Measurements from ENCODE around the gene SYPL1.

Gene SYPL1

GRCh38 chr7:106092204-106092603 is 19.9 kb downstream of the SYPL1 start:
- no peak for DNase-seq (ENCODE audit: low read depth, low spot score)

GRCh38 chr7:106089647-106090046 is 22.5 kb downstream of the SYPL1 start:
- no peak for DNase-seq (ENCODE audit: low read depth, low spot score)

DNA sequence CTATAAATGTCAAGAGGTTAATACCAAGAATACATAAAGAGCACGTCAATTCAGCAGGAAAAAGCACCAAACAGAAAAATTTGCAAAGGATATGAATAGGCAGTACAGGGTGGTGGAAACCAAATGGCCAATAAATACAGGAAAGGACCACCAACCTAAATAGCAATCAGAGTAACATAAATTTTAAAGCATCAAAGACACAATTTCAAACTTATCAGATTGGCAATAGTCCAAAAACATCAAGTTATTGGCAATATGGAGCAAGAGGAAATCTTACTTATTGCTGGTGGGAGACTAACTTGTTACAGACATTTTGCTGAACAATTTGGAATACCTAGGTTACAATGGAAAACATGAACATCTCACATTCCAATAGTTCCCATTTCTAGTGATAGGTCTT is 24.1 kb downstream of the SYPL1 start:
- DNase-seq (ENCODE audit: low read depth, low spot score): no peak

DNA sequence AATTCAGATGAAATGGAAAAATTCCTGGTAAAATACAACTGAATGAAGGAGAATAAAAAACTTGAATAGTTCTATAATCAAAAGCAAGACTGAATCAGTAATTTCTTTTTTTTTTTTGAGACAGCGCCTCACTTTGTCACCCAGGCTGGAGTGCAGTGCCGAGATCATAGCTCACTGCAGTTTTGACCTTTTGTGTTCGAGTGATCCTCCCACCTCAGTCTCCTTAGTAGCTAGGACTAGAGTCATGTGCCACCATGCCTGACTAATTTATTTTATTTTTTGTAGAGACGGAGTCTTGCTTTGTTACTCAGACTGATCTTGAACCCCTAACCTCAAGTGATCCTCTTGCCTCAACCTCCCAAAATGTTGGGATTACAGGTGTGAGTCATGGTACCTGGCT is 26.1 kb downstream of the SYPL1 start:
- DNase-seq (ENCODE audit: low read depth, low spot score): no peak

GRCh38 chr7:106085015-106085414 is 27.1 kb downstream of the SYPL1 start:
- no peak for DNase-seq (ENCODE audit: low read depth, low spot score)

DNA sequence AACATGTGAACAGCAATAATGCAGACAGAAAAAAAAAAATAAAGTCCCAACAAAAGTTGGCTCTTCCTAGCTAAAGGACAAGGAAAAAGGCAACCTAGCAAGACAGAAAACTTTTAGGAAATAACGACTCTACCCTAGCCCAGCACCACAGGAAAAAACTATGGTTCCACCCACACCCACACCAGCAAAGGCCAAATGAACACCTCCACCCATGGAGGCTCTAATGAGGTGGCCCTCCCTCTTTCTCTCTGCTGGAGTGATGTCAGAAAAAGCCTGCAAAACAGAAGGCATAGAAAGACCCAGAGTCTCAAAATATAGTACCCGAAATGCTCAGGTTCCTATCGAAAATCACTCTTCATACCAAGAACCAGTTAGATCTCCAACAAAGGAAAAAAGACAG is 28.4 kb downstream of the SYPL1 start:
- DNase-seq (ENCODE audit: low read depth, low spot score): no peak

DNA sequence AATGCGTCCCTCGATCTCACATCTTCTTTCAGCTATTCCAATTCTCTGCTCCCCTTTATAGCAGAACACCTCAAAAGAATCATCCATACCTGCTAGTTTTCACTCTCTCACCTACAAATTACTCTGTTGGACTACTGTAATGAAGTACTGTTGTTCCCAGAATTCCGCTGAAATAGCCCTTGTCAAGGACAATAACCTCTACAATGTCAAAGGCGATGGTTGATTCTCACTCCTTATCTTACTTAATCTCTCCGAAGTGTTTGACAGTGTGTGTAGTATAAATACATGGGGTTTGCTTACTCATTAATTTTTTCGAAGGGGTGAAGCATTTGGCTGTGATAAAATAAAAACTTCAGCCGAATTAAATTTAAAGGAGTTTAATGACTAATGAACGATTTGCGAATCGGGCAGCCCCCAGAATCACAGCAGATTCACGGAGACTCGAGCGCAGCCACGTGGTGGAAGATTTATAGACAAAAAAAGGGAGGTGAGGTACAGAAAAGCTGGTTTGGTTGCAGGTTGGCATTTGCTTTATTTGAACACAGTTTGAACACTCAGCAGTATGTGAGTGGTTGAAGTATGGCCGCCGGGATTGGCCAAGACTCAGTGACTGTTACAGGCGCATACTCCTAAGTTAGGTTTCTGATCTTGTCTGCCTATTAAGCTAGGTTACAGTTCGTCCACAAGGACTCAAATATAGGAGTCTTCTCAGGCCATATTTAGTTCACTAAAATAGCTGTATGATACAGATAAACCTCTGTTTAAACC is 29.8 kb downstream of the SYPL1 start:
- no peak for DNase-seq (ENCODE audit: low read depth, low spot score)

- no peak for DNase-seq (ENCODE audit: low read depth, low spot score)
Measured at GRCh38 chr7:106080300-106080987, 31.7 kb downstream of the SYPL1 start.

DNA sequence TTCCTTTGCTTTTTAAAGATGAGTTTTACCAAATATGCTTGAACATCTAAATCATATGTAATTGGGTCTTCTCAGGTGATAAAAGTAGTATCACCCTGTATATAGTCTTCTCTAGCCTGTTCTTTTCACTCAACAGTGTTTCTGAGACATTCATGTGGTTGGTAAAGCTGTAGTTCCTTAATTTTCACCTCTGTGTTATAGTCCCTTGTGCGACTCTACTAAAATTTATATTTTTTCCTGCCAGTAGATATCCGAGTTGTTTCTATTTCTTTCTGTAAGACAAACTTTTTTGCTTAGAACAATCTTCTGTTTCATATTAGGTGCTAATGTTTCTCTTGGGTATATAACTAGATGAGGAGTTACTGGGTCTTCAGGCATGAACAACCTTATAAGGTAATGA is 35.6 kb downstream of the SYPL1 start:
- DNase-seq (ENCODE audit: low read depth, low spot score): no peak

DNA sequence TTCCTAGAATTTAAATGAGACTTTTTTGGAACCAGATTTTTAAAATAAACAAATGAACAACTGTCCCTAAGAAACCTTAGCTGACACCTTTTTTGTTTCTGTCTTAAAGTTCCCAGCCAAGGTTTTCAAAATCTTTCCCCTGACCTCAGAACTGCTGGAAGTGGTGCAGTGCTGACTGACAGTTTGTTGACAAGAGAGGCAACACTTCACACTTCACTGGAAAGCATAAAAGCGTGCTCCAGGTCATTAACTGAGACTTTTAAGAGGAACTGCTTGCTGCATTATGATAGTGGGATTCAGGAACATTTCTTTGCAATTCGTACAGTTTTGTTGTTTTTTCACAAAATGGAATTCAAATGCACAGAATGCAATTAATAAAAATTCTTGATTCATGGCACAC is 36.2 kb downstream of the SYPL1 start:
- DNase-seq (ENCODE audit: low read depth, low spot score): no peak

GRCh38 chr7:106074257-106074656 is 37.9 kb downstream of the SYPL1 start:
- no peak for DNase-seq (ENCODE audit: low read depth, low spot score)

DNA sequence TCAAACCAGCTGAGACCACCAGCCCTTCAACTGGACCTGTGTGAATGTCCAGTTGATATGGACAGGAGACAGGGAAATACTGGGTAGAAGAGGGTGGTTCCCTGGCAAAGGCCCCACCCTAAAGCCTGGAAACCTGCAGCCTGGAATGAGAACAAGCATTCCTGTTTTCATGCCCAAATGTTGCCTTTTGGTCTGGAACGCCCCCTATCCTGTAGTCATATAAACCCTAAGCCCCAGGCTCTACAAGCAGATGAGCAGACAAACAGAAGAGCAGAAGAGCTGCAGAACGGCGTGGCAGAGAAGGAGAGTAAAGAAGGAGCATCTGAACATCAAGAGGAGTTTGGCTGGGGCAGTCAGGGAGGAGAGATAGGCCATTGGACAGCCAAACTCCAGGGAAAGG is 38.4 kb downstream of the SYPL1 start:
- no peak for DNase-seq (ENCODE audit: low read depth, low spot score)

GRCh38 chr7:106072715-106073091 is 39.4 kb downstream of the SYPL1 start:
- no peak for DNase-seq (ENCODE audit: low read depth, low spot score)

GRCh38 chr7:106071999-106072714 is 40.0 kb downstream of the SYPL1 start:
- DNase-seq (ENCODE audit: low read depth, low spot score): no peak

DNA sequence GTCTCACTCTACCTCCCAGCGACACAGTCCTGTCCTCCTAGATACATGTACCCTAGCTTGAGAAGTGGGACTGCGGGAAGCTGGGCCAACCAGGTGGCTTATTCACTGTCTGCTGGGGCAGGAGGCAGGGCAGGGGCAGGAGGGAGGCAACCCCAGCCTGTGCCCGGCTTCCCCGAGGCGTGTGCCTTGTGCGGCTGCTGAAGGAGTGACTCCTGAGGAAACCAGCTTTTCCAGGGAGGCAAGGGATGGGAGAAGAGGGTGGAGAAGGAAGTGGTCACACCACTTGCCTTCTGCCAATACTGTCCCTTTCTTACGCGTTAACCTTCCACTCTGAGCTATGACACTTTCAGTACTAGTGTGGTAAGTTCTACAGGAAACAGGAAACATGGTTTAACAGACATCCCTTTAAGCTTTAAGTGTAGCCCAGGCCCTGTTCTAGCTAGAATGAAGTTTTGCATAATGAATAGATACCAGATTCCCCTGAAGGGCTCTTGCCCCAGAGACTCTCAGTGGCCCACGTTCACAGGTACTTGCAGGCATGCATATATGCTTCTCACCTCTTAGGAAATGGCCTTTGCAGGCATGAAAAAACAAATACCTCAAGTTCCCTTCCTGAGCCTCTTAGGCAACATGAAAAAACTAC is 40.6 kb downstream of the SYPL1 start:
- no peak for DNase-seq (ENCODE audit: low read depth, low spot score)

DNA sequence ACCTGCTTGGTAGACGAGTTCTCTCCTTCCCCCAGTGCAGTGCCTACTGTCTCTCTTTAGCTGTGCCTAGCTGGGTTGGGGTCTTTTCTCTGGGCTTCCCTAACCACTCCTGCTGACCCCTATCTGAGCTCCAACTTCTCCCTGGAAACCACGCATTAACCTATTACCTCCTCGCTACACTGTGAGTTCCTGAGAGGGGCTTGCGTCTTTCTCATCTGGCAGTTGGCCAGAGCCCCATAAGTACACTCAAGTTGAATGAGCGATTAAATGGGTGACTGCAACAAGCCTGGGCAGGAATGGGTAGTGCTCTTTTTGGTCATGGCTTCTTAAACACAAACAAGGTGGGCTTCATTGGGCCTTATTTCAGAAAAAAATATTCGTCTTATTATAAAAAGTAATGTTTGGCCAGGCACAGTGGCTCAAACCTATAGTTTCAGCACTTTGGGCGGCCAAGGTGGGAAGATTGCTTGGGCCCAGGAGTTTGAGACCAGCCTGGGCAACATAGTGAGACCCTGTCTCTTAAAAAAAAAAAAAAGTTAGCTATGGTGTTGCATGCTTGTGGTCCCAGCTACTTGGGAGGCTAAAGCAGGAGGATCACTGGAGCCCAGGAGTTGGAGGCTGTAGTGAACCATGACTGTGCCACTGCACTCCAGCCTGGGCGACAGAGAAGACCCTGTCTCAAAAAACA is 41.4 kb downstream of the SYPL1 start:
- no peak for DNase-seq (ENCODE audit: low read depth, low spot score)

- no peak for DNase-seq (ENCODE audit: low read depth, low spot score)
Measured at GRCh38 chr7:106070201-106070551, 41.9 kb downstream of the SYPL1 start.

DNA sequence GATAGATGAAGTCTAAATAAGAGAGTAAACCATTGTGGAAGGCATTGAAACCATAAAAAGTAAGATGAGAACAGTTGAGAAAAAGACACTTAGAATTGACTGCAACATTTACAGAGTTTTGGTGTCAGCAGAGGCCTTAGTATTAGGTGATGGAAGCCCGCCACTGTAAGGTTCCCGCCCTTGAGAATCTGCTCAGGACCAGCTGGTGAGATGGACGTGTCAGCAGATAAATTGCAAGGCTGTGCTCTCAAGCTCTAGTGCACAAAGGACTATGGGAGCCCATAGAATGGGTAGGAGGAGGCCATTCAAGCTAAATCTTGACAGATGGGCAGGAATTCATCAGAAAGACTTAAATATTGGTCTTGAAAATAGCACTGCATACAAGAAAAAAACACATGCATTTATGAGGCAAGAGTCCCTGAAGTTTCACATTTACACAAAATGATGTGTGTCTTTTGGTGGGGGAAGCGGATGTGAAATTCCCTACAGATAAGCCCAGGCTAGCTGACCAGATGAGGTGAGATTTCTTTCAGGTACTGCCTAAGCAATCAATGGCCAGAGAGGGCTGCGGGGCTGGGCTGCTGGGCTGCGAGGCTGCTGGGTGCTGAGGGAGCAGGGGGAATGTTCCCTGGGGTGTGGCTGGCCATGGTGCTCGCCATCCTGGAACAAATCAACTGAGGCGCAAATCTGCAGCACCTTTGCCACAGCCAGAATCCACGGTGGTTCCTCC is 42.5 kb downstream of the SYPL1 start:
- DNase-seq (ENCODE audit: low read depth, low spot score): no peak

- DNase-seq (ENCODE audit: low read depth, low spot score): no peak
Measured at GRCh38 chr7:106068986-106069385, 43.1 kb downstream of the SYPL1 start.

GRCh38 chr7:106068538-106068961 is 43.6 kb downstream of the SYPL1 start:
- no peak for DNase-seq (ENCODE audit: low read depth, low spot score)

DNA sequence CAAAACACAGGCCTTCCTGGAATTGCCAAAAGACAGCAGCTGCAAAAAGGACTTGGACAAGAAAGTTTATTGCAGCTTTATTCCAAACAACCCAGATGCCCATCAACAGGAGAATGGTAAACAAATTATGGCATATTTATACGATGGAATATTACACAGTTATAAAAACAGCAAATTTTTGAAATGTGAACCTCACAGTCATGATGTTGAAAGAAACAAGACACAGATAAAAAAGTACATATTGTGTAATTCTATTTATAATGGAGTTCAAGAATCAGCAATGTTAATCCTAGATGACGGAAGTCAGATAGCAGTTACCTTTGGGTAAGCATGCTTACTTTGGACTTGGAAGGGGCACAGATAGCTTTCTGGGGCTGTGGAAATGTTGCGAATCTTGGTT is 44.4 kb downstream of the SYPL1 start:
- DNase-seq (ENCODE audit: low read depth, low spot score): no peak
